GM12873 (cell line): ENCODE results near the gene LOXL3.

ENCODE experiments used
- CTCF ChIP-seq: IDR thresholded peaks from 2 replicates; pipeline ENCODE4 v1.5.1; 2012; ENCODE audit warnings: low read depth, mild to moderate bottlenecking, moderate library complexity, low read length, control low read depth; ENCODE audit not compliant: insufficient read depth; ENCODE audit errors: missing control alignments

Gene LOXL3

GRCh38 chr2:74482801-74483674 is 70.7 kb downstream of the LOXL3 start, which contains the start of the genes CCDC142 and TTC31:
Gene CCDC142, minus strand, starts transcription at chr2:74482998. Its CDS starts 161 bp downstream, at chr2:74482837.
Gene TTC31, plus strand, starts transcription at chr2:74483081. Its CDS starts 15 bp downstream, at chr2:74483096.
- peak; percentile 94 for TF ChIP-seq CTCF
